GM23338 (cell line): Measurements from ENCODE around the gene MIER1. TPM values are rescaled to one million over a fixed set of nuclear protein-coding genes. Genes with fewer than 3 reads are reported as not detected.
A peak's percentile ranks its signal among the peaks of the same experiment; 100 is the strongest.

ENCODE experiments used
- ATAC-seq: fragments of 200-7000 bp; cut with Tn5 transposase; 3 replicates; pipeline ENCODE4 v1.9.1; 2020
- DNase-seq: peaks from one replicate; pipeline ENCODE4 v3.0.0-alpha.2; 2015; ENCODE audit warnings: low spot score
- H2AFZ ChIP-seq: fragments of 200-600 bp; sonication (generic); 2 replicates; pipeline ENCODE4 v1.8.0; 2016; ENCODE audit warnings: antibody characterized with exemption, mild to moderate bottlenecking, moderate library complexity
- H3F3A ChIP-seq: fragments of 200-600 bp; sonication (generic); replicated peaks from 2 replicates; pipeline ENCODE4 v1.8.0; 2017; ENCODE audit warnings: antibody characterized with exemption, mixed run types, low read depth
- H3K27ac ChIP-seq: fragments of 200-600 bp; sonication (generic); 2 replicates; pipeline ENCODE4 v1.6.1; 2016; ENCODE audit warnings: low read depth
- H3K27me3 ChIP-seq: fragments of 200-600 bp; sonication (generic); 2 replicates; pipeline ENCODE4 v1.8.0; 2016; ENCODE audit warnings: mild to moderate bottlenecking, mixed run types, moderate library complexity; ENCODE audit not compliant: insufficient read depth
- H3K36me3 ChIP-seq: fragments of 200-600 bp; sonication (generic); 2 replicates; pipeline ENCODE4 v1.8.0; 2016; ENCODE audit warnings: mild to moderate bottlenecking; ENCODE audit not compliant: insufficient read depth
- H3K4me1 ChIP-seq: fragments of 200-600 bp; sonication (generic); 2 replicates; pipeline ENCODE4 v1.8.0; 2016; ENCODE audit warnings: mild to moderate bottlenecking, moderate library complexity; ENCODE audit not compliant: insufficient read depth
- H3K4me2 ChIP-seq: fragments of 200-600 bp; sonication (generic); 2 replicates; pipeline ENCODE4 v1.7.1; 2017; ENCODE audit warnings: mixed run types
- H3K4me3 ChIP-seq: fragments of 200-600 bp; sonication (generic); 2 replicates; pipeline ENCODE4 v1.6.1; 2016; ENCODE audit warnings: mixed run types
- H3K79me2 ChIP-seq: fragments of 200-600 bp; sonication (generic); replicated peaks from 2 replicates; pipeline ENCODE4 v1.8.0; 2017; ENCODE audit warnings: mild to moderate bottlenecking; ENCODE audit not compliant: insufficient read depth
- H3K9me2 ChIP-seq: fragments of 200-600 bp; sonication (generic); 2 replicates; pipeline ENCODE4 v1.8.0; 2017; ENCODE audit not compliant: insufficient read depth
- H4K20me1 ChIP-seq: fragments of 200-600 bp; sonication (generic); replicated peaks from 2 replicates; pipeline ENCODE4 v1.8.0; 2017; ENCODE audit warnings: mild to moderate bottlenecking; ENCODE audit not compliant: insufficient read depth
- H3K27ac Mint-ChIP-seq: 2 replicates; pipeline ENCODE4 v1.8.0; 2020; ENCODE audit warnings: inconsistent platforms, mild to moderate bottlenecking, moderate library complexity, mixed read lengths
- H3K27me3 Mint-ChIP-seq: 3 replicates; pipeline ENCODE4 v1.8.0; 2022; ENCODE audit warnings: low read depth, mild to moderate bottlenecking, moderate library complexity, mixed read lengths, inconsistent platforms; ENCODE audit not compliant: insufficient read depth, poor library complexity
- H3K36me3 Mint-ChIP-seq: 3 replicates; pipeline ENCODE4 v1.8.0; 2021; ENCODE audit warnings: low read depth, mild to moderate bottlenecking, inconsistent platforms, moderate library complexity, mixed read lengths
- H3K4me1 Mint-ChIP-seq: 3 replicates; pipeline ENCODE4 v1.8.0; 2020; ENCODE audit warnings: mild to moderate bottlenecking, inconsistent platforms, mixed read lengths
- H3K4me3 Mint-ChIP-seq: 3 replicates; pipeline ENCODE4 v1.8.0; 2021; ENCODE audit warnings: moderate library complexity, mild to moderate bottlenecking, inconsistent platforms, mixed read lengths
- H3K9me3 Mint-ChIP-seq: 3 replicates; pipeline ENCODE4 v1.8.0; 2020; ENCODE audit warnings: moderate library complexity, mild to moderate bottlenecking, inconsistent platforms, mixed read lengths
- CREB1 ChIP-seq: fragments of 250-450 bp; sonication (Bioruptor Pico); IDR thresholded peaks from 2 replicates; pipeline ENCODE4 v1.5.0; 2020; ENCODE audit warnings: low read depth, mild to moderate bottlenecking, moderate library complexity
- CTCF ChIP-seq, 2 experiments: fragments of 200-600 bp in 1 of 2; sonication (generic) in 1 of 2; conservative IDR thresholded peaks; 2 replicates each; pipeline versions ENCODE4 v1.5.1 to v1.6.1; 2016 to 2017; ENCODE audit warnings: antibody characterized with exemption in 2 of 2, low read depth in 2 of 2, mild to moderate bottlenecking in 2 of 2, moderate library complexity in 1 of 2
- ETS1 ChIP-seq: IDR thresholded peaks from 2 replicates; pipeline ENCODE4 v1.6.1; 2016; ENCODE audit warnings: antibody characterized with exemption
- EZH2 ChIP-seq: fragments of 200-600 bp; sonication (generic); IDR thresholded peaks from one replicate; pipeline ENCODE4 v1.8.0; 2017; ENCODE audit warnings: antibody characterized with exemption, mild to moderate bottlenecking, low read depth; ENCODE audit not compliant: unreplicated experiment
- EZH2phosphoT487 ChIP-seq: fragments of 200-600 bp; sonication (generic); IDR thresholded peaks from one replicate; pipeline ENCODE4 v1.8.1; 2018; ENCODE audit warnings: antibody characterized with exemption; ENCODE audit not compliant: unreplicated experiment
- JUNB ChIP-seq: IDR thresholded peaks from one replicate; pipeline ENCODE4 v1.6.1; 2016; ENCODE audit warnings: antibody characterized with exemption; ENCODE audit not compliant: unreplicated experiment
- NANOG ChIP-seq: IDR thresholded peaks from 2 replicates; pipeline ENCODE4 v1.6.1; 2016; ENCODE audit warnings: antibody characterized with exemption, borderline replicate concordance
- POLR2AphosphoS5 ChIP-seq: IDR thresholded peaks from 2 replicates; pipeline ENCODE4 v1.6.1; 2016; ENCODE audit warnings: antibody characterized with exemption, low read depth
- STAT1 ChIP-seq: IDR thresholded peaks from one replicate; pipeline ENCODE4 v1.6.1; 2016; ENCODE audit warnings: antibody characterized with exemption; ENCODE audit not compliant: unreplicated experiment
- ZNF114 ChIP-seq: fragments of 250-450 bp; sonication (Bioruptor Pico); IDR thresholded peaks from 2 replicates; pipeline ENCODE4 v1.5.0; 2020; ENCODE audit warnings: mild to moderate bottlenecking, moderate library complexity
- ZNF331 ChIP-seq: fragments of 250-450 bp; sonication (Bioruptor Pico); IDR thresholded peaks from 2 replicates; pipeline ENCODE4 v1.5.0; 2020; ENCODE audit warnings: low read depth, mild to moderate bottlenecking, moderate library complexity
- ZNF462 ChIP-seq: fragments of 250-450 bp; sonication (Bioruptor Pico); IDR thresholded peaks from 2 replicates; pipeline ENCODE4 v1.5.0; 2020; ENCODE audit warnings: mild to moderate bottlenecking, moderate library complexity
- polyA plus RNA-seq: library from polyadenylated mRNA; unstranded; fragments of >200 nt; fragmentation: Nextera tagmentation; extraction: Ambion mirVana; gene quantifications from 2 replicates; pipeline ENCODE4 v1.2.1, GENCODE V29; 2016
- total RNA-seq: library from RNA; depleted of rRNA; stranded (reverse); fragments of >200 nt; shearing (Covaris generic); gene quantifications from 2 replicates; pipeline ENCODE4 v1.2.3, GENCODE V29; 2014

Gene MIER1
- total and polyA plus RNA-seq, 2 experiments from 2014 or later: 38.2 to 72.8 TPM

- ATAC-seq (no peak), DNase-seq (no peak)
- Mint-ChIP-seq H3K9me3 (no peaks in the 10 kb centered on the region), H3K4me1 (peaks cover 20% of the 10 kb centered on the region), H3K27me3 (peaks cover 8% of the 10 kb centered on the region), H3K27ac (peak overlapping the region; percentile 97), H3K4me3 (peak overlapping the region; percentile 85), H3K36me3 (peaks cover 4% of the 10 kb centered on the region)
- H2AFZ ChIP-seq: peak overlapping the region; percentile 60
- no peak for TF ChIP-seq STAT1
- no peak for TF ChIP-seq POLR2AphosphoS5
- no peak for TF ChIP-seq EZH2phosphoT487
- no peaks in the 10 kb centered on the region for H3K9me2 ChIP-seq
- no peaks in the 10 kb centered on the region for H3K27me3 ChIP-seq
- H3K4me3 ChIP-seq: peak overlapping the region; percentile 84
- H3K36me3 ChIP-seq: no peaks in the 10 kb centered on the region
- peaks cover 22% of the 10 kb centered on the region for H3K4me1 ChIP-seq
- peaks cover 5% of the 10 kb centered on the region; the same call in 1 of the 2 replicates for H4K20me1 ChIP-seq
- H3K79me2 ChIP-seq: peaks cover 60% of the 10 kb centered on the region
- H3K4me2 ChIP-seq: peak overlapping the region; percentile 89
- peak overlapping the region; percentile 97 for H3K27ac ChIP-seq
- peaks cover 7% of the 10 kb centered on the region; the same call in 1 of the 2 replicates for H3F3A ChIP-seq
Measured at GRCh38 chr1:66925558-66925910, 744 bp downstream of the MIER1 start.

GRCh38 chr1:66925944-66926343 is 1.2 kb downstream of the MIER1 start:
- Histone ChIP-seq H3K27ac (peak overlapping the region; percentile 97), H3K27me3 (no peaks in the 10 kb centered on the region), H2AFZ (peak overlapping the region; percentile 60), H3K36me3 (no peaks in the 10 kb centered on the region), H3K4me3 (peak overlapping the region; percentile 84), H3K9me2 (no peaks in the 10 kb centered on the region), H3K4me1 (peaks cover 22% of the 10 kb centered on the region), H4K20me1 (peaks cover 5% of the 10 kb centered on the region; the same call in 1 of the 2 replicates), H3F3A (peaks cover 7% of the 10 kb centered on the region; the same call in 1 of the 2 replicates), H3K79me2 (peaks cover 57% of the 10 kb centered on the region), H3K4me2 (peak overlapping the region; percentile 89)
- ATAC-seq (no peak), DNase-seq (peak; percentile 38)
- peaks cover 20% of the 10 kb centered on the region for H3K4me1 Mint-ChIP-seq
- peaks cover under 1% of the 10 kb centered on the region; the same call in 1 of the 3 replicates for H3K36me3 Mint-ChIP-seq
- H3K4me3 Mint-ChIP-seq: peak overlapping the region; percentile 85
- H3K27me3 Mint-ChIP-seq: peaks cover 8% of the 10 kb centered on the region
- peak overlapping the region; percentile 97 for H3K27ac Mint-ChIP-seq
- H3K9me3 Mint-ChIP-seq: no peaks in the 10 kb centered on the region
- TF ChIP-seq JUNB (no peak), ZNF114 (CRISPR knock-in tag) (no peak), ZNF462 (no peak), ETS1 (no peak), POLR2AphosphoS5 (no peak), NANOG (no peak), EZH2 (no peak), EZH2phosphoT487 (no peak), CTCF (conservative IDR thresholded peaks at IDR 0.05; ENCODE audit: low read depth in 2 of 2) (no peak), STAT1 (no peak), ZNF331 (no peak), CREB1 (no peak)
